ENCODE data around the gene ARL2BP.

Gene ARL2BP

DNA sequence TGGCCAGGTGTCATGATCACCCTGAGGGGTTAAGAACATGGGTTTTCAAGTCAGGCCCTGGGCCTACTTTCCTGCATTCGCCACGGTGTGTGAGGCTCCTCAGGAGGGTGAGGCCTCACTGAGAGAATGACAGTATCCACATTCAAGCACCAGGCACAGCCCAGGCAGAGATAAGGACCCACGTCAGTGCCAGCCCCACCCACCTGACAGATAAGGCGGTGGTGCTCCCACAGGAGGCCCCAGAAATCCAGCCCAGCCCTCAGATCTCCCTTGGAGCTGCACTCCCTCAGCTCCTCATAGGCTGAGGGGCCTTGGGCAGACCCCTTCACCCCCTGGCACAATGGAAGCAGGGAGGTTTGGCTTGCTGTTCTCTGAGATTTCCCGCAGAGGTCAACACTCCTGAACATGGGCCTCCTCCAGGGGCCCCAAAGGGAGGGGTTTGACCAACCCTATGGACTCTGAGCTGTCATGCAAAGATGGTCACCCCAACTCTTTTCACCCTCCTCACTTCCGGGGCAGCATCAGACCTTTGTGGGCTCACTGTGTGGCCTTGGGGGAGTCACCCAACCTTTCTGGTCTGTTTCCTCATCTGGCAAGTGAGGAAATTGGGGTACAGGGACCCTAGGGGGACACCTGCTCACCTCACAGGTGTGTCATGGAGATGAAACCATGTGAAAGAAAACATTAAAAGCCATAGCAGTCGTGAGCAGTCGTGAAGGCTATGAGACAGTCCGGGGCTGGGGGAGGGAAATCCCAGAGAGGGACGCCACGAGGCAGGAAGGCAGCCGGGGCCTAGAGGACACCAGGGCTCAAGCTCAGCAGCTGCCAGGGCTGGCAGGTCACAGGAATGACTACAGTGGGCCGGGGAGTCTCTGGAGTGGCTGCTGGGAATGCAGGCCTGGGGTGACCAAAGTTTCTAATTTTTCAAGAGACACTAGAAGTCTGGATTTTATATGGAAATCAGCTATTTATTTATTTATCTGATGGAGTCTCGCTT, 24.0 kb downstream of the ARL2BP start:
- TF ChIP-seq, protein P1, sequence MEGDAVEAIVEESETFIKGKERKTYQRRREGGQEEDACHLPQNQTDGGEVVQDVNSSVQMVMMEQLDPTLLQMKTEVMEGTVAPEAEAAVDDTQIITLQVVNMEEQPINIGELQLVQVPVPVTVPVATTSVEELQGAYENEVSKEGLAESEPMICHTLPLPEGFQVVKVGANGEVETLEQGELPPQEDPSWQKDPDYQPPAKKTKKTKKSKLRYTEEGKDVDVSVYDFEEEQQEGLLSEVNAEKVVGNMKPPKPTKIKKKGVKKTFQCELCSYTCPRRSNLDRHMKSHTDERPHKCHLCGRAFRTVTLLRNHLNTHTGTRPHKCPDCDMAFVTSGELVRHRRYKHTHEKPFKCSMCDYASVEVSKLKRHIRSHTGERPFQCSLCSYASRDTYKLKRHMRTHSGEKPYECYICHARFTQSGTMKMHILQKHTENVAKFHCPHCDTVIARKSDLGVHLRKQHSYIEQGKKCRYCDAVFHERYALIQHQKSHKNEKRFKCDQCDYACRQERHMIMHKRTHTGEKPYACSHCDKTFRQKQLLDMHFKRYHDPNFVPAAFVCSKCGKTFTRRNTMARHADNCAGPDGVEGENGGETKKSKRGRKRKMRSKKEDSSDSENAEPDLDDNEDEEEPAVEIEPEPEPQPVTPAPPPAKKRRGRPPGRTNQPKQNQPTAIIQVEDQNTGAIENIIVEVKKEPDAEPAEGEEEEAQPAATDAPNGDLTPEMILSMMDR (IDR thresholded peaks at IDR 0.05): no peak

DNA sequence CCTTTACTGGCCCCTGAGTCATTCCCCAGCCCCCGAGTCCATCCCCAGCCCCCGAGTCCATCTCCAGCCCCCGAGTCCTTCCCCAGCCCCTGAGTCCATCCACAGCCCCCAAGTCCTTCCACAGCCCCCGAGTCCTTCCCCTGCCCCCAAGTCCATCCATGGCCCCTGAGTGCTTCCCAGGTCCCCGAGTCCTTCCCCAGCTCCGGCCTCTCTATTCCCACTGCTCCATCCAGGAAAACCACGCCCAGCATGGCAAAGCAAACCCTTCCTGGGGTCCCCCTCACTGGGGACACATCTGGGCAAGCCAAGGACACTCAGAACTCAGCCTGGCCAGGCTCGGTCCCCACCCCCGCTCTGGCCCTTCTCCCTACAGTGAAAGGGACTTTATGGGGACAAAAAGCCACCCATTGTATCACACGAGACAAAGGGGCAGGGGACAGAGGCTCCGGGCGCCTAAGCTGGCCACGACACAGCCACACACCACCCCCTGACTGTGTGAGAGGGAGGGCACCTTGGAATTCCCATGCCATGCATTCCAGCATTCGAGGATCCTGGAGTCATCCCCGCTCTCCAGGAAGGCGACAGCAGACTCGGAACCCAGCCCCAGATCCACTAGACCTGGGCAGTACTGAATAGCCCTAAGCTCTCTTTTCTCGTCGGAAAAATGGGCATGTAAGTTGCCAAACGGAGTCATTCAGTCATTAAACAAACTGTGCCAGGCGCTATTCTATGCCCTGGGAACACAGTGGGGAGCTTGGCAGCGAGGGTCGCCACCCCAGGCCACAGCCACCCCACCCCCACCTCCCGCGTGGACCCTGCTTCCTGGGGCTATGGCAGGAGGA, 25.4 kb downstream of the ARL2BP start:
- TF ChIP-seq, protein P1 (IDR thresholded peaks at IDR 0.05): no peak

DNA sequence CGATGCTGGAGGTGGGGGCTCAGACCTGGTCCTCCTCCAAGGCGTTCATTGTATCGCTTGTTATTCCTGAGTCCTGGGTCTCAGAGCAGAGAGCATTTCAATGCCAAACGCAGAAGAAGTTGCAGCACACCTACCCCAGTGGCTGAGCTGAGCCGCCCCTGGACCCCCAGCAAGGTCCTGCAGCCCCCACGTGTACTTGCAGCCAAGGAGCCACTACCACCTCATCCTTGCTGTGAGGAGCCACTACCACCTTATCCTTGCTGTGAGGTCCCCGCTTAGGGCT, 25.9 kb downstream of the ARL2BP start:
- TF ChIP-seq, protein P1 (IDR thresholded peaks at IDR 0.05): no peak

DNA sequence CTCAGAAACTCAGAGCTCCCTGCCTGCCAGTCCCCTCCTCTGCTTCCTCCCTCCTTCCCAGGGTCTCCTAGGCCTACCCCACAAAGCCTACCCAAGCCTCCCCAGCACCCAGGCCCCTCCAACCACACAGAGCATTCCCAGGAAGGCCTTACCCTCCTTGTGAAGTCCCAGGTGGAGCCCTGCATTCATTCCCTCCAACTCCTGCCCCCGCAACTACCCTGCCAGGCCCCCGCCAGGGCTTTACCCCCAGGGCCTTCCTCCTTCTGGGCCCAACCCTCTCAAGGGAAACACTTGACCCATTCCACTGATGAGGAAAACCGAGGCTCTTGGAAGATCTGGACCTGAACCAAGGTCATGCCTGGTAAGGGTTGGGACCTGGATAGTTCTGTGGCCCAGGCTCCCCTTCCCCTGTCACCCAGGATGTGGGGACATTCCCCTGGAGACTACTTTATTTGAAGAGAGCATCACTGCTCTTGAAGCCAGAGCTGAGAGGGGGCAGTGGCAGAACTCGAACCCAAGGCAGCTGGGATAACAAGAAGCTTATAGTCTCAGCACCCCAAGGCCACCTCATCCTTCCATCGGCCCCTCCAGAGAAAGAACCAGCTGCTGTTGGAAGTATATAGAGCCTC, 26.9 kb downstream of the ARL2BP start:
- TF ChIP-seq, protein P1 (IDR thresholded peaks at IDR 0.05): no peak

DNA sequence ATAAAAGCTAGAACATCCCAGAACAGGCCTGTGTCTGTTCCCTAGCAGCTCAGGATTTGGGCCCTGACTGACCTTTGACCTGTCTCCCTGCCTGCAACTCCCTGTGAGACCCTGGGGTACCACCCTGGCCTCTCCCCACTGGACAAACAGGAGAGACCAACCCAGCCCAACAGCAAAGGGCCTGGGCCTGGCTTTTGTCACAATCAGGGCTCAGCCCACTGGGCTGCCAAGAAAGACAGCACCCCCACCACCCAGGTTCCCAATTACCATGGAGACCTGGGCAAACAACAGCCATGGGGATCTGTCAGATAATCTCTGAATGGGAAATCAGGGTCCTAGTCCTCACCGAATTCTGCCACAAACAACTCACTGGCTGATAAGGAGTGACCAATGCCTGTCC, 28.3 kb downstream of the ARL2BP start:
- TF ChIP-seq, protein P1 (IDR thresholded peaks at IDR 0.05): no peak

DNA sequence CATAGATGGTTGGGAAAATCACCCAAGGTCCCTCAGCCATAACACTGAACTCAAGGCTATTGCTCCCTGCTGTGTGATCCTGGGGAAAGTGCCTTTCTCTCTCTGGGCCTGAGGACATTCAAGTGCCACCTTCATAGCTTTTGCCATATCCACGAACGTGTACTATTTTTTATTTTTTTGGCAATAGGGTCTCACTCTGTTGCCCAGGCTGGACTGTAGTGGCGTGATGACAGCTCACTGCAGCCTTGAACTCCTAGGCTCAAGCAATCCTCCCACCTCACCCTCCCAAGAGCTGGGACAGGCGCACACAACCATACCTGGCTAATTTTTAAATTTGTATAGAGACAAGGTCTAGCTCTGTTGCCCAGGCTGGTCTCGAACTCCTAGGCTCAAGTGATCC, 28.8 kb downstream of the ARL2BP start:
- TF ChIP-seq, protein P1 (IDR thresholded peaks at IDR 0.05): no peak

DNA sequence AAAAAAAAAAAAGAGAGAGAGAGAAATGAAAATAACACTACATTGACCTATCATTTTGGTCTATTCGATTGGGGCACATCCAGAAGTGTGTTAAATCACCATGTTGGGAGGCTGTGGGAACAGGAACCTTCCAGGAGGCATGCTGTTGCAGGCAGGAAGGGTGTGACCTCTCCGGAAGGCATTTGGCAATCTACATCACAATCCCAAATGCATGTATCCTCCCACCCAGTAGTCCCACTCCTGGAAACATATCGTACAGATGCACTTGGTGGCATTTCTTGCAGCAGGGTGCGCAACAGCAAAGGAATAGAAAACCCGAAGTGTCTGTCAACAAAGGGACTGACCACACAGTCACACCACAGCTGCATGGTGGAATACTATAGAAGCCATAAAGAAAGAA, 31.5 kb downstream of the ARL2BP start:
- TF ChIP-seq, protein P1 (IDR thresholded peaks at IDR 0.05): no peak
